GM23338 (cell line): ENCODE results near the gene PRKCD. TPM values are rescaled to one million over a fixed set of nuclear protein-coding genes. Genes with fewer than 3 reads are reported as not detected.

Source experiments
- ATAC-seq: fragments of 200-7000 bp; cut with Tn5 transposase; 3 replicates; pipeline ENCODE4 v1.9.1; 2020
- DNase-seq: peaks from one replicate; pipeline ENCODE4 v3.0.0-alpha.2; 2015; ENCODE audit warnings: low spot score
- H2AFZ ChIP-seq: fragments of 200-600 bp; sonication (generic); 2 replicates; pipeline ENCODE4 v1.8.0; 2016; ENCODE audit warnings: antibody characterized with exemption, mild to moderate bottlenecking, moderate library complexity
- H3F3A ChIP-seq: fragments of 200-600 bp; sonication (generic); replicated peaks from 2 replicates; pipeline ENCODE4 v1.8.0; 2017; ENCODE audit warnings: antibody characterized with exemption, mixed run types, low read depth
- H3K27ac ChIP-seq: fragments of 200-600 bp; sonication (generic); 2 replicates; pipeline ENCODE4 v1.6.1; 2016; ENCODE audit warnings: low read depth
- H3K27me3 ChIP-seq: fragments of 200-600 bp; sonication (generic); 2 replicates; pipeline ENCODE4 v1.8.0; 2016; ENCODE audit warnings: mild to moderate bottlenecking, mixed run types, moderate library complexity; ENCODE audit not compliant: insufficient read depth
- H3K36me3 ChIP-seq: fragments of 200-600 bp; sonication (generic); 2 replicates; pipeline ENCODE4 v1.8.0; 2016; ENCODE audit warnings: mild to moderate bottlenecking; ENCODE audit not compliant: insufficient read depth
- H3K4me1 ChIP-seq: fragments of 200-600 bp; sonication (generic); 2 replicates; pipeline ENCODE4 v1.8.0; 2016; ENCODE audit warnings: mild to moderate bottlenecking, moderate library complexity; ENCODE audit not compliant: insufficient read depth
- H3K4me2 ChIP-seq: fragments of 200-600 bp; sonication (generic); 2 replicates; pipeline ENCODE4 v1.7.1; 2017; ENCODE audit warnings: mixed run types
- H3K4me3 ChIP-seq: fragments of 200-600 bp; sonication (generic); 2 replicates; pipeline ENCODE4 v1.6.1; 2016; ENCODE audit warnings: mixed run types
- H3K79me2 ChIP-seq: fragments of 200-600 bp; sonication (generic); replicated peaks from 2 replicates; pipeline ENCODE4 v1.8.0; 2017; ENCODE audit warnings: mild to moderate bottlenecking; ENCODE audit not compliant: insufficient read depth
- H3K9me2 ChIP-seq: fragments of 200-600 bp; sonication (generic); 2 replicates; pipeline ENCODE4 v1.8.0; 2017; ENCODE audit not compliant: insufficient read depth
- H4K20me1 ChIP-seq: fragments of 200-600 bp; sonication (generic); replicated peaks from 2 replicates; pipeline ENCODE4 v1.8.0; 2017; ENCODE audit warnings: mild to moderate bottlenecking; ENCODE audit not compliant: insufficient read depth
- H3K27ac Mint-ChIP-seq: 2 replicates; pipeline ENCODE4 v1.8.0; 2020; ENCODE audit warnings: inconsistent platforms, mild to moderate bottlenecking, moderate library complexity, mixed read lengths
- H3K27me3 Mint-ChIP-seq: 3 replicates; pipeline ENCODE4 v1.8.0; 2022; ENCODE audit warnings: low read depth, mild to moderate bottlenecking, moderate library complexity, mixed read lengths, inconsistent platforms; ENCODE audit not compliant: insufficient read depth, poor library complexity
- H3K36me3 Mint-ChIP-seq: 3 replicates; pipeline ENCODE4 v1.8.0; 2021; ENCODE audit warnings: low read depth, mild to moderate bottlenecking, inconsistent platforms, moderate library complexity, mixed read lengths
- H3K4me1 Mint-ChIP-seq: 3 replicates; pipeline ENCODE4 v1.8.0; 2020; ENCODE audit warnings: mild to moderate bottlenecking, inconsistent platforms, mixed read lengths
- H3K4me3 Mint-ChIP-seq: 3 replicates; pipeline ENCODE4 v1.8.0; 2021; ENCODE audit warnings: moderate library complexity, mild to moderate bottlenecking, inconsistent platforms, mixed read lengths
- H3K9me3 Mint-ChIP-seq: 3 replicates; pipeline ENCODE4 v1.8.0; 2020; ENCODE audit warnings: moderate library complexity, mild to moderate bottlenecking, inconsistent platforms, mixed read lengths
- CTCF ChIP-seq, 2 experiments: fragments of 200-600 bp in 1 of 2; sonication (generic) in 1 of 2; conservative IDR thresholded peaks; 2 replicates each; pipeline versions ENCODE4 v1.5.1 to v1.6.1; 2016 to 2017; ENCODE audit warnings: antibody characterized with exemption in 2 of 2, low read depth in 2 of 2, mild to moderate bottlenecking in 2 of 2, moderate library complexity in 1 of 2
- ETS1 ChIP-seq: IDR thresholded peaks from 2 replicates; pipeline ENCODE4 v1.6.1; 2016; ENCODE audit warnings: antibody characterized with exemption
- EZH2 ChIP-seq: fragments of 200-600 bp; sonication (generic); IDR thresholded peaks from one replicate; pipeline ENCODE4 v1.8.0; 2017; ENCODE audit warnings: antibody characterized with exemption, mild to moderate bottlenecking, low read depth; ENCODE audit not compliant: unreplicated experiment
- EZH2phosphoT487 ChIP-seq: fragments of 200-600 bp; sonication (generic); IDR thresholded peaks from one replicate; pipeline ENCODE4 v1.8.1; 2018; ENCODE audit warnings: antibody characterized with exemption; ENCODE audit not compliant: unreplicated experiment
- JUNB ChIP-seq: IDR thresholded peaks from one replicate; pipeline ENCODE4 v1.6.1; 2016; ENCODE audit warnings: antibody characterized with exemption; ENCODE audit not compliant: unreplicated experiment
- NANOG ChIP-seq: IDR thresholded peaks from 2 replicates; pipeline ENCODE4 v1.6.1; 2016; ENCODE audit warnings: antibody characterized with exemption, borderline replicate concordance
- REST ChIP-seq: IDR thresholded peaks from one replicate; pipeline ENCODE4 v1.6.1; 2018; ENCODE audit warnings: antibody characterized with exemption; ENCODE audit not compliant: unreplicated experiment
- STAT1 ChIP-seq: IDR thresholded peaks from one replicate; pipeline ENCODE4 v1.6.1; 2016; ENCODE audit warnings: antibody characterized with exemption; ENCODE audit not compliant: unreplicated experiment
- ZNF331 ChIP-seq: fragments of 250-450 bp; sonication (Bioruptor Pico); IDR thresholded peaks from 2 replicates; pipeline ENCODE4 v1.5.0; 2020; ENCODE audit warnings: low read depth, mild to moderate bottlenecking, moderate library complexity
- polyA plus RNA-seq: library from polyadenylated mRNA; unstranded; fragments of >200 nt; fragmentation: Nextera tagmentation; extraction: Ambion mirVana; gene quantifications from 2 replicates; pipeline ENCODE4 v1.2.1, GENCODE V29; 2016
- total RNA-seq: library from RNA; depleted of rRNA; stranded (reverse); fragments of >200 nt; shearing (Covaris generic); gene quantifications from 2 replicates; pipeline ENCODE4 v1.2.3, GENCODE V29; 2014

The PRKCD gene
- total and polyA plus RNA-seq, 2 experiments from 2014 or later: 11.3 to 11.8 TPM

GRCh38 chr3:53185761-53186465 is 24.9 kb downstream of the PRKCD start:
- no peak overlapping the region for H3K27ac ChIP-seq
- peaks cover 6% of the 10 kb centered on the region for H3K4me1 Mint-ChIP-seq
- TF ChIP-seq ETS1 (no peak), EZH2 (no peak), STAT1 (no peak), JUNB (no peak), EZH2phosphoT487 (no peak), REST (no peak)
- H3K9me2 ChIP-seq: no peaks in the 10 kb centered on the region
- H2AFZ ChIP-seq: no peak overlapping the region
- no peak overlapping the region for H3K27ac Mint-ChIP-seq
- ATAC-seq (no peak), DNase-seq (no peak)
- H3K79me2 ChIP-seq: no peaks in the 10 kb centered on the region
- no peak overlapping the region for H3K4me2 ChIP-seq
- H3K9me3 Mint-ChIP-seq: no peaks in the 10 kb centered on the region
- no peaks in the 10 kb centered on the region for H3K27me3 ChIP-seq
- no peak overlapping the region for H3K4me3 Mint-ChIP-seq
- H3K36me3 Mint-ChIP-seq: no peaks in the 10 kb centered on the region; the same call in 2 of the 3 replicates
- peaks cover 4% of the 10 kb centered on the region for H3K27me3 Mint-ChIP-seq
- H4K20me1 ChIP-seq: no peaks in the 10 kb centered on the region
- H3K36me3 ChIP-seq: no peaks in the 10 kb centered on the region
- H3K4me1 ChIP-seq: no peaks in the 10 kb centered on the region
- H3F3A ChIP-seq: no peaks in the 10 kb centered on the region
- no peak overlapping the region for H3K4me3 ChIP-seq

- Mint-ChIP-seq H3K27me3 (peaks cover 4% of the 10 kb centered on the region), H3K4me3 (no peak overlapping the region)
- no peak for TF ChIP-seq EZH2
- no peak for TF ChIP-seq REST
- no peak for TF ChIP-seq CTCF (conservative IDR thresholded peaks at IDR 0.05; ENCODE audit: low read depth in 2 of 2)
- TF ChIP-seq ZNF331 (CRISPR knock-in tag): no peak
- no peak for TF ChIP-seq STAT1
- no peak for TF ChIP-seq NANOG
Measured at GRCh38 chr3:53186726-53187125, 25.7 kb downstream of the PRKCD start.

More at GRCh38 chr3:53186726-53187125, 25.7 kb downstream of the PRKCD start:
- peaks cover 6% of the 10 kb centered on the region for H3K4me1 Mint-ChIP-seq
- no peaks in the 10 kb centered on the region; the same call in 2 of the 3 replicates for H3K36me3 Mint-ChIP-seq
- H3K4me2 ChIP-seq: no peak overlapping the region
- H3F3A ChIP-seq: no peaks in the 10 kb centered on the region
- H2AFZ ChIP-seq: no peak overlapping the region
- no peaks in the 10 kb centered on the region for H3K9me3 Mint-ChIP-seq
- H4K20me1 ChIP-seq: no peaks in the 10 kb centered on the region
- H3K27ac Mint-ChIP-seq: no peak overlapping the region
- DNase-seq (no peak), ATAC-seq (no peak)
- H3K27ac ChIP-seq: no peak overlapping the region
- no peaks in the 10 kb centered on the region for H3K36me3 ChIP-seq
- no peak overlapping the region for H3K4me3 ChIP-seq
- no peaks in the 10 kb centered on the region for H3K27me3 ChIP-seq
- H3K79me2 ChIP-seq: no peaks in the 10 kb centered on the region
- no peaks in the 10 kb centered on the region for H3K4me1 ChIP-seq
- no peaks in the 10 kb centered on the region for H3K9me2 ChIP-seq
